ENCODE measurements around the gene TENM3. TPM values are rescaled to one million over a fixed set of nuclear protein-coding genes. Genes with fewer than 3 reads are reported as not detected.

Gene TENM3
- polyA plus RNA-seq, 1 of the 3 experiments (the other 2 are of a cell fraction): 10.4 TPM

DNA sequence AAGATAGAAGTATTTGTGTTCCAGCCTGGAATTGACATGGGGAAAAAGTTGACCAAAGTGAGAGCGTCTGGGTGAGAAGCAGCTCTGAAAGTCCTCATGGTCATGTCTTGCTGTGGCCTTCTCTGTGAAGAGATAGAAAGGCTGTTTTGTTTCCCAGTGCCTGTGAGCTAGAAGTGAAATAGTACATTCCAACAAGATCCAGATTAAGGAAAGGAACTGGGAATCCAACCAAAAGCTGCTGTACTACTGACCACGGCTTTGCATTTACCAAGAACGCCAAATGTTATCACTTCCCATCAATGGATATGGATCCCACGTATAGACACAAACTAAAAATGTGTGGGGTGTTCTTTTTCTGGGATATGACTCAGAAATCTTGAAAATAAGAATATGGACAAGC lies 51.2 kb downstream of the TENM3 start:
- 87% methylated on average over 4 of the region's 4 CpGs for WGBS (ENCODE audit: low lambda C conversion rate)
- H3K79me2 ChIP-seq (ENCODE audit: insufficient read depth): no peaks in the 10 kb centered on the region
- DNase-seq: no peak
- no peaks in the 10 kb centered on the region for H3K36me3 ChIP-seq (replicated peaks in 1 of 2; ENCODE audit: control insufficient read depth in 1 of 2, insufficient read depth in 2 of 2, low read length in 1 of 2)
- H3K27me3 ChIP-seq (ENCODE audit: insufficient read depth): no peaks in the 10 kb centered on the region
- no peak overlapping the region for H3K9ac ChIP-seq
- no peaks in the 10 kb centered on the region for H3K9me2 ChIP-seq
- no peaks in the 10 kb centered on the region for H3K9me3 ChIP-seq
- no peaks in the 10 kb centered on the region for H4K20me1 ChIP-seq (ENCODE audit: insufficient read depth)
- no peak overlapping the region for H3K27ac ChIP-seq (ENCODE audit: low read depth in 2 of 2, low read length in 1 of 2)
- H3F3A ChIP-seq (replicated peaks; ENCODE audit: insufficient read depth): no peaks in the 10 kb centered on the region
- peaks cover 0 to 8% of the 10 kb centered on the region in 2 experiments; a peak in 2 of 4 replicates for H3K4me1 ChIP-seq (ENCODE audit: control insufficient read depth in 1 of 2, insufficient read depth in 2 of 2, low read depth in 1 of 2, low read length in 1 of 2)
- POLR2A ChIA-PET: interaction anchor here (0.6 kb wide), 1 partner anchor 272 kb away, joined by 3 read pairs; no protein-coding TSS in a partner anchor
- no peak overlapping the region for H2AFZ ChIP-seq (ENCODE audit: low read depth)
- H3K4me3 ChIP-seq (ENCODE audit: low read depth in 2 of 2, low read length in 1 of 2): no peak overlapping the region
- no peak overlapping the region for H3K4me2 ChIP-seq
- CTCF ChIA-PET: no interaction called here
- TF ChIP-seq TCF12 (IDR thresholded peaks at IDR 0.05) (no peak), ELF1 (IDR thresholded peaks at IDR 0.05) (no peak), CHD2 (IDR thresholded peaks at IDR 0.05; ENCODE audit: low read length, partially characterized antibody) (no peak), YY1 (IDR thresholded peaks at IDR 0.05; ENCODE audit: low read depth) (no peak), GATA2 (CRISPR knock-in tag; IDR thresholded peaks at IDR 0.05) (no peak), TEAD4 (IDR thresholded peaks at IDR 0.05; ENCODE audit: borderline replicate concordance, insufficient read depth) (no peak), GABPA (IDR thresholded peaks at IDR 0.05; ENCODE audit: low read depth) (no peak)
- TF ChIP-seq, protein P1, sequence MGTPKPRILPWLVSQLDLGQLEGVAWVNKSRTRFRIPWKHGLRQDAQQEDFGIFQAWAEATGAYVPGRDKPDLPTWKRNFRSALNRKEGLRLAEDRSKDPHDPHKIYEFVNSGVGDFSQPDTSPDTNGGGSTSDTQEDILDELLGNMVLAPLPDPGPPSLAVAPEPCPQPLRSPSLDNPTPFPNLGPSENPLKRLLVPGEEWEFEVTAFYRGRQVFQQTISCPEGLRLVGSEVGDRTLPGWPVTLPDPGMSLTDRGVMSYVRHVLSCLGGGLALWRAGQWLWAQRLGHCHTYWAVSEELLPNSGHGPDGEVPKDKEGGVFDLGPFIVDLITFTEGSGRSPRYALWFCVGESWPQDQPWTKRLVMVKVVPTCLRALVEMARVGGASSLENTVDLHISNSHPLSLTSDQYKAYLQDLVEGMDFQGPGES (IDR thresholded peaks at IDR 0.05; ENCODE audit: low read depth, low read length): no peak

DNA sequence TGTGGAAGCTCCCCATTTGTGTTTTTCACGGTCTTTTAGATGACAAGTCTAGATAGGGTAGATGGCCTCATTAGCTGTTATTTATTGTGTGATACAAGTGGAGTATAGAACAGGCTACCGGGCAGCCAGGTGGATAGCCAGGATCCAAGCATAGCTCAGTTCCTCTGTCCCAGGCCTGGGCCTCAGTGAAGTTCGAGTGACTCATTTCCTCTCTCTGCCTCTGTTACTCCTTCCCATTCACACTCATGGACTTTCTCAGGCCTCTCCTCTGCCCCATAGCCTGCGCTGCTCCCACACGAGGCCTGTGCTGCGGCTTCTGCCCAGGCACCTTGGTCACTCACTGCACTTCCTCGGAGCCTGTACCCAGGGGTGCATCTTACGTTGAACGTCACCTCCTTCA lies 54.5 kb downstream of the TENM3 start:
- ChIA-PET POLR2A (no interaction called here), CTCF (interaction anchor here (0.6 kb wide), 1 partner anchor 43 kb away, joined by 3 read pairs; no protein-coding TSS in a partner anchor)
- Histone ChIP-seq H2AFZ (ENCODE audit: low read depth) (peak overlapping the region; percentile 64; the same call in 1 of the 2 replicates), H3K27ac (ENCODE audit: low read depth in 2 of 2, low read length in 1 of 2) (peak overlapping the region in 1 of 2 experiments; percentile 42; a peak in 2 of 4 replicates), H3K4me2 (no peak overlapping the region), H3K9me2 (no peaks in the 10 kb centered on the region), H3K27me3 (ENCODE audit: insufficient read depth) (no peaks in the 10 kb centered on the region), H3K4me1 (ENCODE audit: control insufficient read depth in 1 of 2, insufficient read depth in 2 of 2, low read depth in 1 of 2, low read length in 1 of 2) (peaks cover 0 to 8% of the 10 kb centered on the region in 2 experiments; a peak in 2 of 4 replicates), H3K36me3 (replicated peaks in 1 of 2; ENCODE audit: control insufficient read depth in 1 of 2, insufficient read depth in 2 of 2, low read length in 1 of 2) (no peaks in the 10 kb centered on the region), H3K79me2 (ENCODE audit: insufficient read depth) (no peaks in the 10 kb centered on the region), H3K9ac (no peak overlapping the region), H4K20me1 (ENCODE audit: insufficient read depth) (no peaks in the 10 kb centered on the region), H3K9me3 (no peaks in the 10 kb centered on the region), H3K4me3 (ENCODE audit: low read depth in 2 of 2, low read length in 1 of 2) (no peak overlapping the region), H3F3A (replicated peaks; ENCODE audit: insufficient read depth) (no peaks in the 10 kb centered on the region)
- WGBS (ENCODE audit: low lambda C conversion rate): 58% methylated on average over 9 of the region's 9 CpGs
- DNase-seq: no peak
- TF ChIP-seq, protein P2, sequence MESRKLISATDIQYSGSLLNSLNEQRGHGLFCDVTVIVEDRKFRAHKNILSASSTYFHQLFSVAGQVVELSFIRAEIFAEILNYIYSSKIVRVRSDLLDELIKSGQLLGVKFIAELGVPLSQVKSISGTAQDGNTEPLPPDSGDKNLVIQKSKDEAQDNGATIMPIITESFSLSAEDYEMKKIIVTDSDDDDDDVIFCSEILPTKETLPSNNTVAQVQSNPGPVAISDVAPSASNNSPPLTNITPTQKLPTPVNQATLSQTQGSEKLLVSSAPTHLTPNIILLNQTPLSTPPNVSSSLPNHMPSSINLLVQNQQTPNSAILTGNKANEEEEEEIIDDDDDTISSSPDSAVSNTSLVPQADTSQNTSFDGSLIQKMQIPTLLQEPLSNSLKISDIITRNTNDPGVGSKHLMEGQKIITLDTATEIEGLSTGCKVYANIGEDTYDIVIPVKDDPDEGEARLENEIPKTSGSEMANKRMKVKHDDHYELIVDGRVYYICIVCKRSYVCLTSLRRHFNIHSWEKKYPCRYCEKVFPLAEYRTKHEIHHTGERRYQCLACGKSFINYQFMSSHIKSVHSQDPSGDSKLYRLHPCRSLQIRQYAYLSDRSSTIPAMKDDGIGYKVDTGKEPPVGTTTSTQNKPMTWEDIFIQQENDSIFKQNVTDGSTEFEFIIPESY (IDR thresholded peaks at IDR 0.05; ENCODE audit: borderline replicate concordance, low read depth): no peak
- no peak for TF ChIP-seq GATA2 (CRISPR knock-in tag; IDR thresholded peaks at IDR 0.05)
- peak; percentile 39; the same call in 1 of the 2 replicates for TF ChIP-seq TCF12 (IDR thresholded peaks at IDR 0.05)
- no peak for TF ChIP-seq SMC3 (IDR thresholded peaks at IDR 0.05; ENCODE audit: low read depth, low read length)
- peak; percentile 64 for TF ChIP-seq JUND (IDR thresholded peaks at IDR 0.05)
- no peak for TF ChIP-seq NRF1 (IDR thresholded peaks at IDR 0.05; ENCODE audit: low read depth, low read length)
- TF ChIP-seq USF2 (IDR thresholded peaks at IDR 0.05; ENCODE audit: borderline replicate concordance, low read depth, low read length): no peak
- TF ChIP-seq MAX (IDR thresholded peaks at IDR 0.05; ENCODE audit: low read depth): peak; percentile 83
- TF ChIP-seq SIN3A (IDR thresholded peaks at IDR 0.05; ENCODE audit: borderline replicate concordance, low read depth, low read length): no peak
- peak; percentile 74; the same call in 1 of the 2 replicates for TF ChIP-seq FOSL2 (IDR thresholded peaks at IDR 0.05; ENCODE audit: borderline replicate concordance, low read depth)
